A549 (cell line): ENCODE measurements around the gene PPIP5K1. TPM values are rescaled to one million over a fixed set of nuclear protein-coding genes. Genes with fewer than 3 reads are reported as not detected.

ENCODE experiments used
- ATAC-seq, 2 experiments: fragments of 200-7000 bp in 1 of 2; fragments of >200 bp in 1 of 2; cut with Nextera tagmentation in 1 of 2; cut with Tn5 transposase in 1 of 2; 3 replicates each; pipeline versions ENCODE4 v1.8.0 to v1.9.1; 2018 to 2020; ENCODE audit warnings: mild to moderate bottlenecking in 1 of 2, moderate library complexity in 1 of 2
- CTCF ChIA-PET: fragments of 300-600 bp; sonication (Branson Sonifier 250); formaldehyde crosslinking; extraction: SDS; loops from one replicate; lab custom pipeline; 2021; ENCODE audit warnings: antibody characterized with exemption, inconsistent platforms; lab: Yijun Ruan, JAX
- POLR2A ChIA-PET: fragments of 350-600 bp; formaldehyde crosslinking; extraction: SDS; loops from one replicate; lab custom pipeline; 2021; ENCODE audit warnings: antibody characterized with exemption, inconsistent platforms; lab: Yijun Ruan, JAX
- DNase-seq, 2 experiments: peaks; one replicate each; pipeline versions ENCODE4 v3.0.0 to v3.0.0-alpha.2; 2011 to 2016; ENCODE audit warnings: low read depth in 1 of 2, low spot score in 1 of 2
- FAIRE-seq: peaks from 2 replicates; lab custom pipeline; 2011; peaks lifted over from hg19 to GRCh38; lab: Jason Lieb, UNC
- H3K27ac ChIP-seq, 2 experiments: fragments of >200 bp; sonication (Bioruptor Twin); formaldehyde crosslinking; 3 replicates each; pipeline ENCODE4 v1.5.1; 2016 to 2017
- H3K4me1 ChIP-seq: fragments of >200 bp; sonication (Bioruptor Twin); formaldehyde crosslinking; 3 replicates; pipeline ENCODE4 v1.6.1; 2016
- H3K4me2 ChIP-seq: fragments of >200 bp; sonication (Bioruptor Twin); formaldehyde crosslinking; 3 replicates; pipeline ENCODE4 v1.6.1; 2016
- H3K4me3 ChIP-seq: fragments of >200 bp; sonication (Bioruptor Twin); formaldehyde crosslinking; 3 replicates; pipeline ENCODE4 v1.5.1; 2016
- H3K9me3 ChIP-seq: fragments of >200 bp; sonication (Bioruptor Twin); formaldehyde crosslinking; 3 replicates; pipeline ENCODE4 v1.6.1; 2016
- CHD4 ChIP-seq: fragments of 200-600 bp; sonication (generic); IDR thresholded peaks from 2 replicates; pipeline ENCODE4 v1.6.1; 2016; ENCODE audit warnings: antibody characterized with exemption, mild to moderate bottlenecking, borderline replicate concordance
- EP300 ChIP-seq, 2 experiments: fragments of >200 bp; sonication (Bioruptor Twin); formaldehyde crosslinking; IDR thresholded peaks; 2 replicates in 1 of 2; 3 replicates in 1 of 2; pipeline ENCODE4 v1.6.1; 2016 to 2017
- ESRRA ChIP-seq: fragments of 150-350 bp; IDR thresholded peaks from 2 replicates; pipeline ENCODE4 v1.6.1; 2014; ENCODE audit warnings: mild to moderate bottlenecking, low read length, borderline replicate concordance
- FOXS1 ChIP-seq: fragments of 250-450 bp; sonication (Bioruptor Pico); IDR thresholded peaks from 2 replicates; pipeline ENCODE4 v1.5.0; 2020; ENCODE audit warnings: mild to moderate bottlenecking, moderate library complexity
- JUN ChIP-seq, 2 experiments: fragments of >200 bp; sonication (Bioruptor Twin); formaldehyde crosslinking; IDR thresholded peaks; 2 replicates in 1 of 2; 3 replicates in 1 of 2; pipeline ENCODE4 v1.6.1; 2016 to 2017
- KDM1A ChIP-seq: fragments of 200-600 bp; sonication (generic); IDR thresholded peaks from 2 replicates; pipeline ENCODE4 v1.6.1; 2016; ENCODE audit warnings: low read depth, mild to moderate bottlenecking
- KDM5A ChIP-seq: fragments of 200-600 bp; sonication (generic); IDR thresholded peaks from 2 replicates; pipeline ENCODE4 v1.6.1; 2016; ENCODE audit warnings: antibody characterized with exemption, mild to moderate bottlenecking
- MAZ ChIP-seq: fragments of 150-350 bp; IDR thresholded peaks from 2 replicates; pipeline ENCODE4 v1.6.1; 2014; ENCODE audit warnings: antibody characterized with exemption, low read depth, low read length, borderline replicate concordance
- NPAS2 ChIP-seq: fragments of 250-450 bp; sonication (Bioruptor Pico); IDR thresholded peaks from 2 replicates; pipeline ENCODE4 v1.8.0; 2022; ENCODE audit warnings: mild to moderate bottlenecking, moderate library complexity, borderline replicate concordance
- PHF8 ChIP-seq: fragments of 200-600 bp; sonication (generic); IDR thresholded peaks from 2 replicates; pipeline ENCODE4 v1.6.1; 2016; ENCODE audit warnings: low read depth, mild to moderate bottlenecking, antibody characterized with exemption, moderate library complexity, borderline replicate concordance
- POLR2A ChIP-seq: IDR thresholded peaks from 2 replicates; pipeline ENCODE4 v1.6.1; 2012; ENCODE audit warnings: mild to moderate bottlenecking, low read length
- POLR2AphosphoS2 ChIP-seq: conservative IDR thresholded peaks from 2 replicates; pipeline ENCODE4 v1.6.1; 2012; ENCODE audit warnings: low read length, improper control_type of control experiment, inconsistent platforms
- RFX5 ChIP-seq: fragments of 450-650 bp; IDR thresholded peaks from 2 replicates; pipeline ENCODE4 v1.7.1; 2014; ENCODE audit warnings: antibody characterized with exemption, mild to moderate bottlenecking, moderate library complexity
- SMC3 ChIP-seq: fragments of >200 bp; sonication (Bioruptor Twin); formaldehyde crosslinking; IDR thresholded peaks from 3 replicates; pipeline ENCODE4 v1.6.1; 2018; ENCODE audit warnings: inconsistent platforms
- SREBF2 ChIP-seq: fragments of 450-650 bp; IDR thresholded peaks from 2 replicates; pipeline ENCODE4 v1.6.1; 2014; ENCODE audit warnings: mild to moderate bottlenecking, moderate library complexity
- TFCP2L1 ChIP-seq: fragments of 250-450 bp; sonication (Bioruptor Pico); IDR thresholded peaks from 2 replicates; pipeline ENCODE4 v1.5.0; 2021; ENCODE audit warnings: mild to moderate bottlenecking
- USF2 ChIP-seq: fragments of 450-650 bp; IDR thresholded peaks from 2 replicates; pipeline ENCODE4 v1.6.1; 2014; ENCODE audit warnings: antibody characterized with exemption
- ZC3H11A ChIP-seq: fragments of 450-650 bp; IDR thresholded peaks from 2 replicates; pipeline ENCODE4 v1.6.1; 2014; ENCODE audit warnings: antibody characterized with exemption, mild to moderate bottlenecking
- ZSCAN20 ChIP-seq: fragments of 250-450 bp; sonication (Bioruptor Pico); IDR thresholded peaks from 2 replicates; pipeline ENCODE4 v1.8.0; 2022; ENCODE audit warnings: mild to moderate bottlenecking, moderate library complexity
- WGBS: methylation state at CpG from one replicate; pipeline ENCODE4 v1.1.6; 2017; ENCODE audit errors: missing lambda C conversion rate; 5-methylcytosine and 5-hydroxymethylcytosine counted together
- polyA plus RNA-seq, 4 experiments: library from polyadenylated mRNA; depleted of rRNA in 3 of 4; stranded (reverse); fragments of >200 nt; fragmentation: RNase III in 1 of 4; extraction: RNeasy Plus Mini Kit Qiagen cat#74134 plus additional on column Dnase treatment in 1 of 4; gene quantifications; 2 replicates in 3 of 4; 3 replicates in 1 of 4; pipeline ENCODE4 v1.2.3, GENCODE V29; 2011 to 2017
- TF ChIP-seq, protein P1 (sequence below): IDR thresholded peaks from 2 replicates; pipeline ENCODE4 v1.6.1; 2012
- TF ChIP-seq, protein P2 (sequence below): fragments of 250-450 bp; sonication (Bioruptor Pico); IDR thresholded peaks from 2 replicates; pipeline ENCODE4 v1.5.0; 2020; ENCODE audit warnings: low read depth, mild to moderate bottlenecking, moderate library complexity
- TF ChIP-seq, protein P3 (sequence below): fragments of >200 bp; sonication (Bioruptor Twin); formaldehyde crosslinking; IDR thresholded peaks from 3 replicates; pipeline ENCODE4 v1.6.1; 2016

PPIP5K1 gene
- polyA plus RNA-seq, 2 of the 4 experiments (the other 2 are of a cell fraction), result 9.3 to 19.2 TPM

DNA sequence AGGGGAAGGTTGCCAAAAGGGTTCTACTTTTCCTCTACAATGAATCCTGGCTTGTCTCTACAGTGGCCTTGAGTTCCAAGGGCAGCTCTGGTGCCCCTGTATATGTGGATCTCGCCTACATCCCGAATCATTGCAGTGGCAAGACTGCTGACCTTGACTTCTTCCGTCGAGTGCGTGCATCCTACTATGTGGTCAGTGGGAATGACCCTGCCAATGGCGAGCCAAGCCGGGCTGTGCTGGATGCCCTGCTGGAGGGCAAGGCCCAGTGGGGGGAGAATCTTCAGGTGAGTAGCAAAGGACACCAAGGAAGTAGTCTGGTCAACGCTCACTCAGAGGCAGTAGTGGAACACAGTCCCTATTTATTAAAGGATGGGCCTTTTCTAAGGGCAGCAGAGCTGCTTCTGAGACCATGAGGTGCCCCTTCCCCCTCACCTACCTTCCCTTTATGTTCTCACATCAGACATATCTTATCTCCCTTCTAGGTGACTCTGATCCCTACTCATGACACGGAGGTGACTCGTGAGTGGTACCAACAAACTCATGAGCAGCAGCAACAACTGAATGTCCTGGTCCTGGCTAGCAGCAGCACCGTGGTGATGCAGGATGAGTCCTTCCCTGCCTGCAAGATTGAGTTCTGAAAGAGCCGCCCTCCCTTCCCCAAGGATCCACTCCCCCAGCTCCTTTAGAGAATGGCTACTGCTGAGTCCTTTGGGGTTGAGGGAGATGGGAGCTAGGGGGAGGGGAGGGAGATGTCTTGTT, 60.2 kb downstream of the PPIP5K1 start:
- Histone ChIP-seq H3K4me2 (no peak overlapping the region), H3K4me3 (no peak overlapping the region), H3K9me3 (no peaks in the 10 kb centered on the region), H3K27ac (no peak overlapping the region), H3K4me1 (no peaks in the 10 kb centered on the region)
- CTCF ChIA-PET, result interaction anchor here (2.8 kb wide), 1 partner anchor 18 kb away, joined by 7 read pairs; no protein-coding TSS in a partner anchor
- FAIRE-seq (no peak), DNase-seq (no peak), ATAC-seq (no peak)
- TF ChIP-seq, protein P1, sequence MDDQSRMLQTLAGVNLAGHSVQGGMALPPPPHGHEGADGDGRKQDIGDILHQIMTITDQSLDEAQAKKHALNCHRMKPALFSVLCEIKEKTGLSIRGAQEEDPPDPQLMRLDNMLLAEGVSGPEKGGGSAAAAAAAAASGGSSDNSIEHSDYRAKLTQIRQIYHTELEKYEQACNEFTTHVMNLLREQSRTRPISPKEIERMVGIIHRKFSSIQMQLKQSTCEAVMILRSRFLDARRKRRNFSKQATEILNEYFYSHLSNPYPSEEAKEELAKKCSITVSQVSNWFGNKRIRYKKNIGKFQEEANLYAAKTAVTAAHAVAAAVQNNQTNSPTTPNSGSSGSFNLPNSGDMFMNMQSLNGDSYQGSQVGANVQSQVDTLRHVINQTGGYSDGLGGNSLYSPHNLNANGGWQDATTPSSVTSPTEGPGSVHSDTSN, result no peak
- TF ChIP-seq KDM1A, result no peak
- TF ChIP-seq CHD4, result no peak
- TF ChIP-seq POLR2AphosphoS2, result no peak
- TF ChIP-seq SREBF2, result no peak
- POLR2A ChIA-PET, result no interaction called here
- 73% methylated on average over 6 of the region's 12 CpGs for WGBS

- WGBS, result 72% methylated on average over 15 of the region's 15 CpGs
- FAIRE-seq (no peak), ATAC-seq (no peak), DNase-seq (no peak)
- no peak overlapping the region for H3K4me2 ChIP-seq
- ChIA-PET POLR2A (no interaction called here), CTCF (interaction anchor here (2.8 kb wide), 1 partner anchor 18 kb away, joined by 7 read pairs; no protein-coding TSS in a partner anchor)
- H3K4me1 ChIP-seq, result no peaks in the 10 kb centered on the region
- H3K4me3 ChIP-seq, result no peak overlapping the region
- no peaks in the 10 kb centered on the region for H3K9me3 ChIP-seq
- no peak for TF ChIP-seq KDM5A
- TF ChIP-seq PHF8, result no peak
- no peak overlapping the region for H3K27ac ChIP-seq
These were observed 60.9 kb downstream of the PPIP5K1 start for GRCh38 chr15:43529141-43529540.

GRCh38 chr15:43528542-43529007, 61.4 kb downstream of the PPIP5K1 start:
- no peaks in the 10 kb centered on the region for H3K9me3 ChIP-seq
- 90% methylated on average over 2 of the region's 11 CpGs for WGBS
- no peak overlapping the region for H3K4me2 ChIP-seq
- no peak overlapping the region for H3K4me3 ChIP-seq
- ATAC-seq (no peak), DNase-seq (no peak), FAIRE-seq (no peak)
- H3K4me1 ChIP-seq, result no peaks in the 10 kb centered on the region
- POLR2A ChIA-PET, result no interaction called here
- CTCF ChIA-PET, result interaction anchor here (0.9 to 2.8 kb wide), 2 partner anchors 17 kb away, joined by 3 to 7 read pairs; no protein-coding TSS in a partner anchor
- TF ChIP-seq POLR2A, result no peak
- TF ChIP-seq SMC3, result no peak
- TF ChIP-seq ESRRA, result no peak
- TF ChIP-seq MAZ, result no peak
- no peak for TF ChIP-seq RFX5
- TF ChIP-seq JUN (IDR thresholded peaks at IDR 0.05), result no peak
- TF ChIP-seq CHD4, result no peak
- TF ChIP-seq USF2, result no peak
- TF ChIP-seq FOXS1 (CRISPR knock-in tag), result no peak
- TF ChIP-seq, protein P2, sequence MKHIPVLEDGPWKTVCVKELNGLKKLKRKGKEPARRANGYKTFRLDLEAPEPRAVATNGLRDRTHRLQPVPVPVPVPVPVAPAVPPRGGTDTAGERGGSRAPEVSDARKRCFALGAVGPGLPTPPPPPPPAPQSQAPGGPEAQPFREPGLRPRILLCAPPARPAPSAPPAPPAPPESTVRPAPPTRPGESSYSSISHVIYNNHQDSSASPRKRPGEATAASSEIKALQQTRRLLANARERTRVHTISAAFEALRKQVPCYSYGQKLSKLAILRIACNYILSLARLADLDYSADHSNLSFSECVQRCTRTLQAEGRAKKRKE, result no peak
- no peak for TF ChIP-seq ZC3H11A
- no peak for TF ChIP-seq ZSCAN20 (CRISPR knock-in tag)
- TF ChIP-seq TFCP2L1, result no peak
- no peak for TF ChIP-seq NPAS2 (CRISPR knock-in tag)
- TF ChIP-seq, protein P3, sequence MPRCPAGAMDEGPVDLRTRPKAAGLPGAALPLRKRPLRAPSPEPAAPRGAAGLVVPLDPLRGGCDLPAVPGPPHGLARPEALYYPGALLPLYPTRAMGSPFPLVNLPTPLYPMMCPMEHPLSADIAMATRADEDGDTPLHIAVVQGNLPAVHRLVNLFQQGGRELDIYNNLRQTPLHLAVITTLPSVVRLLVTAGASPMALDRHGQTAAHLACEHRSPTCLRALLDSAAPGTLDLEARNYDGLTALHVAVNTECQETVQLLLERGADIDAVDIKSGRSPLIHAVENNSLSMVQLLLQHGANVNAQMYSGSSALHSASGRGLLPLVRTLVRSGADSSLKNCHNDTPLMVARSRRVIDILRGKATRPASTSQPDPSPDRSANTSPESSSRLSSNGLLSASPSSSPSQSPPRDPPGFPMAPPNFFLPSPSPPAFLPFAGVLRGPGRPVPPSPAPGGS, result no peak
- TF ChIP-seq EP300 (IDR thresholded peaks at IDR 0.05), result no peak
- no peak overlapping the region for H3K27ac ChIP-seq
